ENCODE results near the gene MPG. TPM values are rescaled to one million over a fixed set of nuclear protein-coding genes. Genes with fewer than 3 reads are reported as not detected.
A peak's percentile ranks its signal among the peaks of the same experiment; 100 is the strongest.
"Not testable (repeated sequence)": the region's sequence is repeated elsewhere in the genome, so short reads cannot be mapped to it uniquely, and the experiment has no call there.

Gene MPG, protein sequence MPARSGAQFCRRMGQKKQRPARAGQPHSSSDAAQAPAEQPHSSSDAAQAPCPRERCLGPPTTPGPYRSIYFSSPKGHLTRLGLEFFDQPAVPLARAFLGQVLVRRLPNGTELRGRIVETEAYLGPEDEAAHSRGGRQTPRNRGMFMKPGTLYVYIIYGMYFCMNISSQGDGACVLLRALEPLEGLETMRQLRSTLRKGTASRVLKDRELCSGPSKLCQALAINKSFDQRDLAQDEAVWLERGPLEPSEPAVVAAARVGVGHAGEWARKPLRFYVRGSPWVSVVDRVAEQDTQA
- 10 to 100 TPM; 31.1 to 76.7 (median 68.1) TPM for polyA plus RNA-seq
- long read RNA-seq, donor 1, result 0 reads
- long read RNA-seq, donor 2, transcript MPG-202 (4 exons, 1,205 nt), result major isoform, 10 of 11 reads
- long read RNA-seq, donor 2, partial matches to known transcripts, result 0 of 11 reads
- long read RNA-seq, donor 2, other reads (novel, unspliced or antisense), result 0 of 11 reads
- long read RNA-seq, donor 3, transcript MPG-202 (4 exons, 1,205 nt), result major isoform, 19 of 24 reads
- long read RNA-seq, donor 3, partial matches to known transcripts, result 5 of 24 reads
- long read RNA-seq, donor 3, other reads (novel, unspliced or antisense), result 0 of 24 reads
- long read RNA-seq, donor 4, partial matches to known transcripts, result 0 of 3 reads
- long read RNA-seq, donor 4, other reads (novel, unspliced or antisense), result 0 of 3 reads
- long read RNA-seq, donor 5, partial matches to known transcripts, result 0 of 2 reads
- long read RNA-seq, donor 5, other reads (novel, unspliced or antisense), result 0 of 2 reads
- long read RNA-seq, donor 6, transcript MPG-202 (4 exons, 1,205 nt), result major isoform, 15 of 16 reads
- long read RNA-seq, donor 6, partial matches to known transcripts, result 0 of 16 reads
- long read RNA-seq, donor 6, other reads (novel, unspliced or antisense), result 0 of 16 reads
- long read RNA-seq, donor 7, transcript MPG-202 (4 exons, 1,205 nt), result major isoform, 35 of 48 reads
- long read RNA-seq, donor 7, partial matches to known transcripts, result 11 of 48 reads
- long read RNA-seq, donor 7, other reads (novel, unspliced or antisense), result 0 of 48 reads
- long read RNA-seq, donor 8, partial matches to known transcripts, result 0 of 1 reads
- long read RNA-seq, donor 8, other reads (novel, unspliced or antisense), result 0 of 1 reads
- long read RNA-seq, donor 9, transcript MPG-202 (4 exons, 1,205 nt), result major isoform, 5 of 5 reads
- long read RNA-seq, donor 9, partial matches to known transcripts, result 0 of 5 reads
- long read RNA-seq, donor 9, other reads (novel, unspliced or antisense), result 0 of 5 reads
- long read RNA-seq, donor 10, transcript MPG-202 (4 exons, 1,205 nt), result major isoform, 26 of 37 reads
- long read RNA-seq, donor 10, partial matches to known transcripts, result 11 of 37 reads
- long read RNA-seq, donor 10, other reads (novel, unspliced or antisense), result 0 of 37 reads

- DNase-seq (peak; percentile 75 to 90), FAIRE-seq (no peak)
- no peaks in the 10 kb centered on the region for H3K27me3 ChIP-seq (ENCODE audit: control insufficient read depth in 3 of 3, insufficient read depth in 3 of 3, low read length in 3 of 3)
- peak within 1 kb of the TSS; percentile 66 to 83 (median 72) for H3K4me3 ChIP-seq (ENCODE audit: low read depth in 1 of 3, low read length in 3 of 3)
- H3K9me3 ChIP-seq (ENCODE audit: control insufficient read depth in 2 of 2, insufficient read depth in 1 of 2, low read depth in 1 of 2, low read length in 1 of 2), result no peaks in the 10 kb centered on the region
- H3K4me1 ChIP-seq (ENCODE audit: control insufficient read depth in 3 of 3, insufficient read depth in 2 of 3, low read depth in 1 of 3, low read length in 2 of 3), result peaks cover 0 to 29% (median 8%) of the 10 kb centered on the region in 3 donors
- H3K36me3 ChIP-seq (ENCODE audit: control insufficient read depth in 3 of 3, insufficient read depth in 2 of 3, low read depth in 1 of 3, low read length in 3 of 3), result peaks cover 0 to 28% (median 2%) of the 10 kb centered on the region in 3 donors
- H3K27ac ChIP-seq (ENCODE audit: low read depth in 1 of 3, low read length in 2 of 3), result peak within 1 kb of the TSS; percentile 66 to 91 (median 70)
- 0 to 1% (median 1%) methylated on average over 45 to 83 of the region's 83 CpGs for WGBS, 3 donors
Measured at GRCh38 chr16:77807-78443, at the start of gene MPG. Gene MPG (plus strand): TSS chr16:78225. CDS start chr16:78310, 85 bp downstream.

DNA sequence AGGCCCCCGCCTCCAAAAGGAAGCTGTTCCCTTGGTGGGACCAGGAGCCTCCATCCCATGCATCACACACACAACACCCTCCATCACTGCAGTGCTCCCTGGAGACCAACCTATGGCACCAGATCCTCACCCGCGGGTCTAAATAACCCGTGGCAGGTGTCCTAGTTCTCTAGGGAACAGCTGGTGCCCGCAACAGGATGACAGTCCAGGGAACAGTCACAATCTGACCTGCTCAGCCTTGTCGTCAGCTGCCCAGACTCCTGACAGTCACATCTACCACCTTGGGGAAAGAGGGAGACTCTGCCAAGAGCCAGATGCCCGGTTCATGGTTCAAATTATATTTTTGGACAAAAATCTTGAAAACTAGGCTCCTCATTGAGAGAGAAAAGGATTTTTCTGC, 47.4 kb upstream of the MPG start:
- H3K27me3 ChIP-seq (ENCODE audit: control insufficient read depth in 3 of 3, insufficient read depth in 3 of 3, low read length in 3 of 3); H3K9me3 ChIP-seq (ENCODE audit: control insufficient read depth in 2 of 2, insufficient read depth in 1 of 2, low read depth in 1 of 2, low read length in 1 of 2); FAIRE-seq; H3K27ac ChIP-seq (ENCODE audit: low read depth in 1 of 3, low read length in 2 of 3); DNase-seq; H3K4me1 ChIP-seq (ENCODE audit: control insufficient read depth in 3 of 3, insufficient read depth in 2 of 3, low read depth in 1 of 3, low read length in 2 of 3); H3K4me3 ChIP-seq (ENCODE audit: low read depth in 1 of 3, low read length in 3 of 3); H3K36me3 ChIP-seq (ENCODE audit: control insufficient read depth in 3 of 3, insufficient read depth in 2 of 3, low read depth in 1 of 3, low read length in 3 of 3): not testable (repeated sequence)
- WGBS, 3 donors, result 27 to 75% (median 68%) methylated on average over 1 to 4 of the region's 7 CpGs

- FAIRE-seq; H3K4me3 ChIP-seq (ENCODE audit: low read depth in 1 of 3, low read length in 3 of 3); H3K4me1 ChIP-seq (ENCODE audit: control insufficient read depth in 3 of 3, insufficient read depth in 2 of 3, low read depth in 1 of 3, low read length in 2 of 3); H3K9me3 ChIP-seq (ENCODE audit: control insufficient read depth in 2 of 2, insufficient read depth in 1 of 2, low read depth in 1 of 2, low read length in 1 of 2); DNase-seq; H3K27me3 ChIP-seq (ENCODE audit: control insufficient read depth in 3 of 3, insufficient read depth in 3 of 3, low read length in 3 of 3); H3K27ac ChIP-seq (ENCODE audit: low read depth in 1 of 3, low read length in 2 of 3); H3K36me3 ChIP-seq (ENCODE audit: control insufficient read depth in 3 of 3, insufficient read depth in 2 of 3, low read depth in 1 of 3, low read length in 3 of 3): not testable (repeated sequence)
- WGBS, 3 donors, result 80 to 88% (median 82%) methylated on average over 4 to 5 of the region's 8 CpGs
Measured at GRCh38 chr16:33154-33876, 44.7 kb upstream of the MPG start.

DNA sequence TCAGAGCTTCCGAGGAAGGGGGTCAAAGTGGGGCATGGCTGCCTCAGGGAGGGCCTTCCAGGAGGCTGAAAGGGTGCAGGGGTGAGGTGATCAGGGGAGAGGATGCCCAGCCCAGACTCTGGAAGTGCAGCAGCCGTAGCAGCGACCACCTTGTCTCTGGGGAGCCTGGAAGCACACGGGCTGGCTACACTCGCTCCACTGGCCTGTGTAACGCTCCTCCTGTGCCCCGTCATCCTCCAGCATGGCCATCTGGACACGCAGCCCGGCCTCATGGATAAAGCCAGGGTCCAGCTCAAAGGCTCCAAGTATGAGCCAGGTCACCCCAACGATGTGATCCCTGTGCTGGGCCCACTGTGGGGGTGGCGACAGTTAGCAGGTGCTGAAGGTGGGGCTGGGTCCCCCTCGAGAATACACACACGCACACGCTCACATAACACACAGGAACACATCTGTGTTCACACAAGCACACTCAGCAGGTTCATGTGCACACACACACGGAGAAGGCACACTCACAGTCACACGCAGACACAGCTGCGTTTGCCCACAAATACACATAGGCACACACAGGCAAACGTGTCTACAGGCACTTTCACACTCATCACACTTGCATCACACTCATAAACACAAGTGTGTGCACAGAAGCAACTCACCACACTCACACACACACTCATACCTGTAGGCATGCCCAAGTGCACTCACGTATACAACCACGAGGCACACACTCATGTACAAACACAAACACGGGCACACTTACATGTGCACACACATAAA, 44.0 kb upstream of the MPG start:
- Histone ChIP-seq H3K27me3 (ENCODE audit: control insufficient read depth in 3 of 3, insufficient read depth in 3 of 3, low read length in 3 of 3) (no peaks in the 10 kb centered on the region), H3K9me3 (ENCODE audit: control insufficient read depth in 2 of 2, insufficient read depth in 1 of 2, low read depth in 1 of 2, low read length in 1 of 2) (no peaks in the 10 kb centered on the region), H3K27ac (ENCODE audit: low read depth in 1 of 3, low read length in 2 of 3) (no peak overlapping the region), H3K36me3 (ENCODE audit: control insufficient read depth in 3 of 3, insufficient read depth in 2 of 3, low read depth in 1 of 3, low read length in 3 of 3) (peaks cover 0 to 5% (median 0%) of the 10 kb centered on the region in 3 donors), H3K4me3 (ENCODE audit: low read depth in 1 of 3, low read length in 3 of 3) (no peak overlapping the region), H3K4me1 (ENCODE audit: control insufficient read depth in 3 of 3, insufficient read depth in 2 of 3, low read depth in 1 of 3, low read length in 2 of 3) (peaks cover 0 to 2% (median 0%) of the 10 kb centered on the region in 3 donors)
- WGBS, 3 donors, result 81 to 88% (median 82%) methylated on average over 21 of the region's 21 CpGs
- DNase-seq (no peak), FAIRE-seq (no peak)

- DNase-seq (no peak), FAIRE-seq (no peak)
- Histone ChIP-seq H3K36me3 (ENCODE audit: control insufficient read depth in 3 of 3, insufficient read depth in 2 of 3, low read depth in 1 of 3, low read length in 3 of 3) (peaks cover 0 to 5% (median 0%) of the 10 kb centered on the region in 3 donors), H3K4me3 (ENCODE audit: low read depth in 1 of 3, low read length in 3 of 3) (no peak overlapping the region), H3K27me3 (ENCODE audit: control insufficient read depth in 3 of 3, insufficient read depth in 3 of 3, low read length in 3 of 3) (no peaks in the 10 kb centered on the region), H3K9me3 (ENCODE audit: control insufficient read depth in 2 of 2, insufficient read depth in 1 of 2, low read depth in 1 of 2, low read length in 1 of 2) (no peaks in the 10 kb centered on the region), H3K27ac (ENCODE audit: low read depth in 1 of 3, low read length in 2 of 3) (no peak overlapping the region), H3K4me1 (ENCODE audit: control insufficient read depth in 3 of 3, insufficient read depth in 2 of 3, low read depth in 1 of 3, low read length in 2 of 3) (peaks cover 0 to 5% (median 0%) of the 10 kb centered on the region in 3 donors)
- WGBS, 3 donors, result 39 to 74% (median 54%) methylated on average over 6 of the region's 6 CpGs
Measured at GRCh38 chr16:34648-34987, 43.4 kb upstream of the MPG start.

DNA sequence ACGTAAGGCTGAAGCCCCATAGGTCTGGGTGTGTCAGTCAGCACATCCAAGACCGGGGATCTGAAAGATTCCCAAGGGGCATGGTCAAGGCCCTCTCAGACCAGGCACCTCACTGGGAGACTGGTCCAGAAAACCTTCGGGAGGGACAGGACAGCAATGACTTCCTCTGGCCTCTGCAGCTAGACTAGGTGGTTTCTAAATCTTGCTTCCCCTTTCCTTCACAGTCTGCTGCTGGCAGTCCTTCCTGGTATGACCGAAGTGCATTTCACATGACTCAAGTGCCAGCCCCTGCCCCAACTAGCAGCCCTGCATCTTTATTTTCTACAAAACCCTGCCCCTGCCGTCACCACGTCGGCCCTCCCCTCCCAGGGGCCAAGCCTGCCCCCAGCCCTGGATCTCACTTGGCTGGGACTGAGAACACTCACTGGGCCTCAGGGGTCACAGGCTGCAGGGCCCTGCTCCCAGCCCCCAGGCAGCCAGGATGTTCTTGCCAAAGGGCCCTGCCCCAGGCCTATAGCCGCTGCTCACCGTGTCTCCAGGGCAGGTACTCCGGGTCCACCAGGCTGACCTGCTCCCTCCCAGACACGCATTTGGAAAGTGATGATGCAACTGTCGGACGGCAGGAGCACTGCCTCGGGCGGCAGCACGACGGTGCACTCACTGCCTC, 42.9 kb upstream of the MPG start:
- Histone ChIP-seq H3K4me1 (ENCODE audit: control insufficient read depth in 3 of 3, insufficient read depth in 2 of 3, low read depth in 1 of 3, low read length in 2 of 3) (peaks cover 0 to 5% (median 0%) of the 10 kb centered on the region in 3 donors), H3K4me3 (ENCODE audit: low read depth in 1 of 3, low read length in 3 of 3) (no peak overlapping the region), H3K36me3 (ENCODE audit: control insufficient read depth in 3 of 3, insufficient read depth in 2 of 3, low read depth in 1 of 3, low read length in 3 of 3) (peaks cover 0 to 5% (median 0%) of the 10 kb centered on the region in 3 donors), H3K27ac (ENCODE audit: low read depth in 1 of 3, low read length in 2 of 3) (no peak overlapping the region), H3K9me3 (ENCODE audit: control insufficient read depth in 2 of 2, insufficient read depth in 1 of 2, low read depth in 1 of 2, low read length in 1 of 2) (no peaks in the 10 kb centered on the region), H3K27me3 (ENCODE audit: control insufficient read depth in 3 of 3, insufficient read depth in 3 of 3, low read length in 3 of 3) (no peaks in the 10 kb centered on the region)
- DNase-seq (no peak), FAIRE-seq (no peak)
- 72 to 85% (median 79%) methylated on average over 17 of the region's 17 CpGs for WGBS, 3 donors

Measured in small intestine (tissue), 16 donors.